Urinary bladder (tissue), 4 donors: ENCODE measurements around the gene CACNA2D3. TPM values are rescaled to one million over a fixed set of nuclear protein-coding genes. Genes with fewer than 3 reads are reported as not detected.

Source experiments
- DNase-seq: peaks from one replicate; pipeline ENCODE4 v3.0.0-alpha.2; 2015; ENCODE audit errors: extremely low spot score
- H3K27ac ChIP-seq: one replicate; pipeline ENCODE4 v1.5.1; 2013; ENCODE audit warnings: low read depth, mild to moderate bottlenecking, moderate library complexity
- H3K36me3 ChIP-seq: one replicate; pipeline ENCODE4 v1.6.1; 2013; ENCODE audit warnings: mild to moderate bottlenecking, moderate library complexity; ENCODE audit not compliant: insufficient read depth
- H3K4me1 ChIP-seq: one replicate; pipeline ENCODE4 v1.6.1; 2013; ENCODE audit warnings: mild to moderate bottlenecking, moderate library complexity; ENCODE audit not compliant: insufficient read depth
- H3K4me3 ChIP-seq: one replicate; pipeline ENCODE4 v1.5.1; 2013; ENCODE audit warnings: low read depth, low read length
- WGBS: extraction: QIAGEN DNeasy Blood & Tissue Kit; methylation state at CpG from one replicate; pipeline ENCODE4 v1.1.7; 2013; 5-methylcytosine and 5-hydroxymethylcytosine counted together
- polyA plus RNA-seq: library from polyadenylated mRNA; stranded (reverse); fragments of 200-250 nt; gene quantifications from one replicate; pipeline ENCODE4 v1.2.3, GENCODE V29; 2013
- total RNA-seq: library from RNA; depleted of rRNA; stranded (reverse); fragments of >200 nt; gene quantifications from one replicate; pipeline ENCODE4 v1.2.3, GENCODE V29; 2014
- donor health status: healthy with polysubstance abuse.
- donor health status: healthy.

CACNA2D3 gene
- total and polyA plus RNA-seq, 2 donors, result 0.57 to 1.7 TPM

- no peaks in the 10 kb centered on the region for H3K36me3 ChIP-seq
- 92% methylated on average over 6 of the region's 6 CpGs for WGBS
Observed at GRCh38 chr3:54537506-54537905, 415.2 kb downstream of the CACNA2D3 start.

GRCh38 chr3:54538346-54538745 lies 416.0 kb downstream of the CACNA2D3 start:
- Histone ChIP-seq H3K27ac (no peak overlapping the region), H3K4me3 (no peak overlapping the region), H3K36me3 (no peaks in the 10 kb centered on the region), H3K4me1 (no peaks in the 10 kb centered on the region)
- no peak for DNase-seq
- 74% methylated on average over 5 of the region's 5 CpGs for WGBS

More at GRCh38 chr3:54537506-54537905, 415.2 kb downstream of the CACNA2D3 start:
- Histone ChIP-seq H3K27ac (no peak overlapping the region), H3K4me3 (no peak overlapping the region), H3K4me1 (no peaks in the 10 kb centered on the region)
- no peak for DNase-seq

- 81% methylated on average over 4 of the region's 4 CpGs for WGBS
- Histone ChIP-seq H3K4me3 (no peak overlapping the region), H3K27ac (no peak overlapping the region), H3K36me3 (no peaks in the 10 kb centered on the region), H3K4me1 (no peaks in the 10 kb centered on the region)
- no peak for DNase-seq
Observed at GRCh38 chr3:54541369-54541768, 419.0 kb downstream of the CACNA2D3 start.

- Histone ChIP-seq H3K4me1 (no peaks in the 10 kb centered on the region), H3K27ac (no peak overlapping the region), H3K4me3 (no peak overlapping the region), H3K36me3 (no peaks in the 10 kb centered on the region)
- 45% methylated on average over 3 of the region's 3 CpGs for WGBS
- DNase-seq, result no peak
Observed at GRCh38 chr3:54543446-54543845, 421.1 kb downstream of the CACNA2D3 start.

GRCh38 chr3:54547051-54547450 lies 424.7 kb downstream of the CACNA2D3 start:
- H3K4me1 ChIP-seq, result no peaks in the 10 kb centered on the region
- H3K27ac ChIP-seq, result no peak overlapping the region
- no peaks in the 10 kb centered on the region for H3K36me3 ChIP-seq
- WGBS, result 59% methylated on average over 2 of the region's 2 CpGs
- no peak overlapping the region for H3K4me3 ChIP-seq
- DNase-seq, result no peak

- H3K4me3 ChIP-seq, result no peak overlapping the region
- 89% methylated on average over 2 of the region's 2 CpGs for WGBS
- no peak for DNase-seq
- no peaks in the 10 kb centered on the region for H3K4me1 ChIP-seq
- H3K27ac ChIP-seq, result no peak overlapping the region
- no peaks in the 10 kb centered on the region for H3K36me3 ChIP-seq
Observed at GRCh38 chr3:54547846-54548245, 425.5 kb downstream of the CACNA2D3 start.

- Histone ChIP-seq H3K4me1 (no peaks in the 10 kb centered on the region), H3K36me3 (no peaks in the 10 kb centered on the region), H3K27ac (no peak overlapping the region), H3K4me3 (no peak overlapping the region)
- WGBS, result 55% methylated on average over 10 of the region's 10 CpGs
- no peak for DNase-seq
Observed at GRCh38 chr3:54549607-54550220, 427.4 kb downstream of the CACNA2D3 start.

- Histone ChIP-seq H3K27ac (no peak overlapping the region), H3K36me3 (no peaks in the 10 kb centered on the region), H3K4me3 (no peak overlapping the region), H3K4me1 (no peaks in the 10 kb centered on the region)
- DNase-seq, result no peak
- WGBS, result 71% methylated on average over 19 of the region's 19 CpGs
Observed at GRCh38 chr3:54550221-54550977, 428.0 kb downstream of the CACNA2D3 start.

- no peaks in the 10 kb centered on the region for H3K36me3 ChIP-seq
- WGBS, result 54% methylated on average over 4 of the region's 4 CpGs
- DNase-seq, result no peak
- no peak overlapping the region for H3K27ac ChIP-seq
- no peaks in the 10 kb centered on the region for H3K4me1 ChIP-seq
- H3K4me3 ChIP-seq, result no peak overlapping the region
Observed at GRCh38 chr3:54556630-54557029, 434.3 kb downstream of the CACNA2D3 start.

GRCh38 chr3:54557538-54558428 lies 435.4 kb downstream of the CACNA2D3 start:
- no peak overlapping the region for H3K27ac ChIP-seq
- H3K36me3 ChIP-seq, result no peaks in the 10 kb centered on the region
- H3K4me3 ChIP-seq, result no peak overlapping the region
- 82% methylated on average over 12 of the region's 12 CpGs for WGBS
- no peaks in the 10 kb centered on the region for H3K4me1 ChIP-seq
- no peak for DNase-seq

- DNase-seq, result no peak
- H3K27ac ChIP-seq, result no peak overlapping the region
- 45% methylated on average over 12 of the region's 12 CpGs for WGBS
- H3K36me3 ChIP-seq, result no peaks in the 10 kb centered on the region
- H3K4me3 ChIP-seq, result no peak overlapping the region
- H3K4me1 ChIP-seq, result no peaks in the 10 kb centered on the region
Observed at GRCh38 chr3:54563501-54564200, 441.3 kb downstream of the CACNA2D3 start.

GRCh38 chr3:54564374-54564925 lies 442.1 kb downstream of the CACNA2D3 start:
- Histone ChIP-seq H3K4me3 (no peak overlapping the region), H3K27ac (no peak overlapping the region), H3K4me1 (no peaks in the 10 kb centered on the region), H3K36me3 (no peaks in the 10 kb centered on the region)
- no peak for DNase-seq
- 78% methylated on average over 6 of the region's 6 CpGs for WGBS

- H3K4me3 ChIP-seq, result no peak overlapping the region
- no peaks in the 10 kb centered on the region for H3K4me1 ChIP-seq
- H3K27ac ChIP-seq, result no peak overlapping the region
- H3K36me3 ChIP-seq, result no peaks in the 10 kb centered on the region
- no peak for DNase-seq
Observed at GRCh38 chr3:54565956-54566355, 443.6 kb downstream of the CACNA2D3 start.
